Astrocyte (in vitro differentiated cells and primary cell): ENCODE measurements around the gene TNIP1. TPM values are rescaled to one million over a fixed set of nuclear protein-coding genes. Genes with fewer than 3 reads are reported as not detected.

ENCODE experiments used
- DNase-seq: peaks from one replicate; pipeline ENCODE4 v3.0.0-alpha.2; 2010; ENCODE audit warnings: low read depth
- FAIRE-seq: peaks from 2 replicates; lab custom pipeline; 2011; peaks lifted over from hg19 to GRCh38; lab: Jason Lieb, UNC
- H2AFZ ChIP-seq: 2 replicates; pipeline ENCODE4 v1.6.0; 2012; ENCODE audit warnings: low read depth, low read length, inconsistent platforms
- H3K27ac ChIP-seq: 2 replicates; pipeline ENCODE4 v1.5.1; 2011; ENCODE audit warnings: low read depth, low read length, inconsistent platforms
- H3K27me3 ChIP-seq: 2 replicates; pipeline ENCODE4 v1.6.0; 2011; ENCODE audit warnings: low read length, inconsistent platforms; ENCODE audit not compliant: insufficient read depth
- H3K36me3 ChIP-seq: 2 replicates; pipeline ENCODE4 v1.5.1; 2011; ENCODE audit warnings: low read length, inconsistent platforms; ENCODE audit not compliant: insufficient read depth
- H3K4me1 ChIP-seq: 2 replicates; pipeline ENCODE4 v1.5.1; 2011; ENCODE audit warnings: low read length, inconsistent platforms; ENCODE audit not compliant: insufficient read depth
- H3K4me2 ChIP-seq: 2 replicates; pipeline ENCODE4 v1.6.0; 2012; ENCODE audit warnings: low read length, inconsistent platforms
- H3K4me3 ChIP-seq: 2 replicates; pipeline ENCODE4 v1.5.1; 2011; ENCODE audit warnings: low read depth, mild to moderate bottlenecking, low read length, inconsistent platforms; ENCODE audit not compliant: insufficient read depth
- H3K79me2 ChIP-seq: 2 replicates; pipeline ENCODE4 v1.6.0; 2012; ENCODE audit warnings: mild to moderate bottlenecking, low read length, inconsistent platforms; ENCODE audit not compliant: insufficient read depth
- H3K9ac ChIP-seq: 2 replicates; pipeline ENCODE4 v1.6.0; 2012; ENCODE audit warnings: mild to moderate bottlenecking, low read length, inconsistent platforms
- H3K9me3 ChIP-seq: 2 replicates; pipeline ENCODE4 v1.5.1; 2012; ENCODE audit warnings: low read depth, mild to moderate bottlenecking, low read length, inconsistent platforms; ENCODE audit not compliant: insufficient read depth
- H4K20me1 ChIP-seq: 2 replicates; pipeline ENCODE4 v1.6.0; 2012; ENCODE audit warnings: low read length, inconsistent platforms; ENCODE audit not compliant: insufficient read depth
- H3K27ac Mint-ChIP-seq: one replicate; pipeline ENCODE4 v1.8.0; 2021; ENCODE audit warnings: mild to moderate bottlenecking, mixed read lengths; ENCODE audit not compliant: unreplicated experiment
- H3K27me3 Mint-ChIP-seq: one replicate; pipeline ENCODE4 v1.8.0; 2021; ENCODE audit warnings: low read depth, mixed read lengths; ENCODE audit not compliant: unreplicated experiment
- H3K36me3 Mint-ChIP-seq: one replicate; pipeline ENCODE4 v1.8.0; 2021; ENCODE audit warnings: low read depth, mixed read lengths; ENCODE audit not compliant: unreplicated experiment
- H3K4me1 Mint-ChIP-seq: one replicate; pipeline ENCODE4 v1.8.0; 2021; ENCODE audit warnings: low read depth, mixed read lengths; ENCODE audit not compliant: unreplicated experiment
- H3K4me3 Mint-ChIP-seq: one replicate; pipeline ENCODE4 v1.8.0; 2021; ENCODE audit warnings: mild to moderate bottlenecking, moderate library complexity, mixed read lengths; ENCODE audit not compliant: unreplicated experiment
- H3K9me3 Mint-ChIP-seq: one replicate; pipeline ENCODE4 v1.8.0; 2021; ENCODE audit warnings: mild to moderate bottlenecking, mixed read lengths; ENCODE audit not compliant: unreplicated experiment
- CTCF ChIP-seq: IDR thresholded peaks from 2 replicates; pipeline ENCODE4 v1.5.1; 2011; ENCODE audit warnings: low read depth, mild to moderate bottlenecking, inconsistent platforms, low read length, moderate library complexity; ENCODE audit not compliant: insufficient read depth
- EZH2 ChIP-seq: IDR thresholded peaks from 2 replicates; pipeline ENCODE4 v1.6.1; 2012; ENCODE audit warnings: mild to moderate bottlenecking, low read length, inconsistent platforms; ENCODE audit not compliant: insufficient read depth
- total RNA-seq: library from RNA; stranded (reverse); gene quantifications from 2 replicates; pipeline ENCODE4 v1.2.1, GENCODE V29; 2021

TNIP1 gene
- total RNA-seq, 1 donor from 2014 or later: 119 TPM

GRCh38 chr5:151078490-151079262, 2.2 kb downstream of the TNIP1 start:
- Mint-ChIP-seq H3K4me3 (peak overlapping the region; percentile 87), H3K4me1 (peaks cover 36% of the 10 kb centered on the region), H3K27me3 (no peaks in the 10 kb centered on the region), H3K27ac (peak overlapping the region; percentile 11), H3K9me3 (no peaks in the 10 kb centered on the region), H3K36me3 (peaks cover 5% of the 10 kb centered on the region)
- TF ChIP-seq EZH2: no peak
- no peak for TF ChIP-seq CTCF
- Histone ChIP-seq H3K4me2 (peak overlapping the region; percentile 89), H3K27me3 (no peaks in the 10 kb centered on the region), H3K9ac (peak overlapping the region; percentile 99), H3K36me3 (no peaks in the 10 kb centered on the region), H4K20me1 (peaks cover 16% of the 10 kb centered on the region), H3K27ac (peak overlapping the region; percentile 99), H3K9me3 (no peaks in the 10 kb centered on the region), H2AFZ (no peak overlapping the region), H3K4me3 (no peak overlapping the region), H3K4me1 (peaks cover 53% of the 10 kb centered on the region), H3K79me2 (peaks cover 59% of the 10 kb centered on the region)
- DNase-seq: no peak
- FAIRE-seq: no peak

- H2AFZ ChIP-seq: no peak overlapping the region
- peaks cover 5% of the 10 kb centered on the region for H3K36me3 Mint-ChIP-seq
- H3K4me3 Mint-ChIP-seq: no peak overlapping the region
- no peaks in the 10 kb centered on the region for H3K36me3 ChIP-seq
- H3K4me2 ChIP-seq: peak overlapping the region; percentile 89
- H3K27me3 ChIP-seq: no peaks in the 10 kb centered on the region
- TF ChIP-seq CTCF (no peak), EZH2 (no peak)
- no peak overlapping the region for H3K4me3 ChIP-seq
- DNase-seq (no peak), FAIRE-seq (no peak)
- H3K9me3 Mint-ChIP-seq: no peaks in the 10 kb centered on the region
- peak overlapping the region; percentile 99 for H3K9ac ChIP-seq
- peaks cover 34% of the 10 kb centered on the region for H3K4me1 Mint-ChIP-seq
- H3K9me3 ChIP-seq: no peaks in the 10 kb centered on the region
- H4K20me1 ChIP-seq: peaks cover 16% of the 10 kb centered on the region
- peaks cover 66% of the 10 kb centered on the region for H3K79me2 ChIP-seq
- no peaks in the 10 kb centered on the region for H3K27me3 Mint-ChIP-seq
- peaks cover 53% of the 10 kb centered on the region for H3K4me1 ChIP-seq
- no peak overlapping the region for H3K27ac Mint-ChIP-seq
- H3K27ac ChIP-seq: no peak overlapping the region
These were observed 2.9 kb downstream of the TNIP1 start for GRCh38 chr5:151077967-151078366.

DNA sequence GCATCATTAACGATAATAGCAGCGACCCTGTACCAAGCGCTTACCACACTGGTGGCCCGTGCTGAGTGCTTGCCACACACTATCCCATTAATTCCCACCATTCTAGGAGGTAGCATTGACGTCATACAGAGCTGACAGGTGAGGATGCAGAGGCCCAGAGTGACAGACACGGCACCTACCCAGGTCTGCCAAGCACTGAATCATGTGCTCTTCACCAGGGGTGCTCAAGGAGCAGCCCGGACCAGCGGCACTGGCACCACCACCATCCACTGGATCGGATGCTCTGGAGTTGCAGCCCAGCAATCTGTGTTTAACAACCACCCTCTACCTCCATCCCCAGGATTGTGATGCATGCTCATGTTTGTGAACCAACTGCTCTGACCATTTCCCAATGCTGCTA, 3.4 kb downstream of the TNIP1 start:
- Histone ChIP-seq H4K20me1 (peaks cover 16% of the 10 kb centered on the region), H3K9ac (no peak overlapping the region)
- DNase-seq: no peak

More for the DNA sequence above, 3.4 kb downstream of the TNIP1 start:
- Mint-ChIP-seq H3K27me3 (no peaks in the 10 kb centered on the region), H3K9me3 (no peaks in the 10 kb centered on the region), H3K4me1 (peaks cover 34% of the 10 kb centered on the region), H3K27ac (no peak overlapping the region), H3K4me3 (peak overlapping the region; percentile 48), H3K36me3 (peaks cover 5% of the 10 kb centered on the region)
- H3K27me3 ChIP-seq: no peaks in the 10 kb centered on the region
- H3K4me1 ChIP-seq: peaks cover 54% of the 10 kb centered on the region
- no peaks in the 10 kb centered on the region for H3K36me3 ChIP-seq
- no peak overlapping the region for H2AFZ ChIP-seq
- FAIRE-seq: no peak
- no peak overlapping the region for H3K4me3 ChIP-seq
- peaks cover 66% of the 10 kb centered on the region for H3K79me2 ChIP-seq
- no peak for TF ChIP-seq CTCF
- no peak for TF ChIP-seq EZH2
- no peak overlapping the region for H3K27ac ChIP-seq
- H3K4me2 ChIP-seq: no peak overlapping the region
- H3K9me3 ChIP-seq: no peaks in the 10 kb centered on the region
